HEK293 (cell line): ENCODE results near the gene ING5.

ENCODE experiments used
- CTCF ChIA-PET: fragments of 350-600 bp; formaldehyde crosslinking; extraction: SDS; loops from one replicate; lab custom pipeline; 2021; ENCODE audit warnings: antibody characterized with exemption; lab: Yijun Ruan, JAX
- POLR2A ChIA-PET: fragments of 300-600 bp; formaldehyde crosslinking; extraction: SDS; loops from one replicate; lab custom pipeline; 2020; ENCODE audit warnings: antibody characterized with exemption, inconsistent platforms; lab: Yijun Ruan, JAX
- H3K27ac ChIP-seq: fragments of 200-500 bp; sonication (Bioruptor generic); 2 replicates; pipeline ENCODE4 v1.5.1; 2014; ENCODE audit warnings: low read depth, low read length, control low read depth, inconsistent platforms; ENCODE audit errors: extremely low read depth
- H3K36me3 ChIP-seq, 2 experiments: fragments of 200-500 bp in 1 of 2; sonication (Bioruptor generic) in 1 of 2; 1 replicate in 1 of 2; 2 replicates in 1 of 2; pipeline ENCODE4 v1.5.1; 2014 to 2017; ENCODE audit warnings: inconsistent platforms in 2 of 2, low read length in 2 of 2; ENCODE audit not compliant: control insufficient read depth in 2 of 2, insufficient read depth in 1 of 2
- H3K4me1 ChIP-seq: fragments of 200-500 bp; sonication (Bioruptor generic); 2 replicates; pipeline ENCODE4 v1.5.1; 2014; ENCODE audit warnings: mild to moderate bottlenecking, low read length, inconsistent platforms; ENCODE audit not compliant: control insufficient read depth, insufficient read depth
- H3K4me3 ChIP-seq: 2 replicates; pipeline ENCODE4 v1.5.1; 2011; ENCODE audit warnings: low read depth, mild to moderate bottlenecking, control low read depth, low read length, moderate library complexity
- H3K9me3 ChIP-seq: fragments of 200-500 bp; sonication (Bioruptor generic); 2 replicates; pipeline ENCODE4 v1.5.1; 2014; ENCODE audit warnings: low read depth, low read length, inconsistent platforms; ENCODE audit not compliant: control insufficient read depth, insufficient read depth
- EGR2 ChIP-seq: fragments of 450-650 bp; formaldehyde crosslinking; IDR thresholded peaks from 2 replicates; pipeline ENCODE4 v1.5.1; 2016; ENCODE audit warnings: low read depth, missing biosample characterization, missing genetic modification characterization
- GFI1B ChIP-seq: fragments of 450-650 bp; formaldehyde crosslinking; IDR thresholded peaks from 2 replicates; pipeline ENCODE4 v1.5.1; 2016; ENCODE audit warnings: missing biosample characterization, missing genetic modification characterization
- OVOL3 ChIP-seq: fragments of 450-650 bp; formaldehyde crosslinking; IDR thresholded peaks from 2 replicates; pipeline ENCODE4 v1.5.1; 2016; ENCODE audit warnings: missing biosample characterization, missing genetic modification characterization
- YY1 ChIP-seq: fragments of 450-650 bp; formaldehyde crosslinking; IDR thresholded peaks from 2 replicates; pipeline ENCODE4 v1.5.1; 2018; ENCODE audit warnings: missing biosample characterization, missing genetic modification characterization
- ZFHX2 ChIP-seq: fragments of 450-650 bp; formaldehyde crosslinking; conservative IDR thresholded peaks from 2 replicates; pipeline ENCODE4 v1.5.1; 2016; ENCODE audit warnings: missing biosample characterization, missing genetic modification characterization
- ZIC2 ChIP-seq: fragments of 450-650 bp; formaldehyde crosslinking; IDR thresholded peaks from 2 replicates; pipeline ENCODE4 v1.5.1; 2016; ENCODE audit warnings: missing biosample characterization, missing genetic modification characterization
- ZNF133 ChIP-seq: fragments of 450-650 bp; formaldehyde crosslinking; IDR thresholded peaks from 2 replicates; pipeline ENCODE4 v1.5.1; 2016; ENCODE audit warnings: missing biosample characterization, missing genetic modification characterization
- ZNF239 ChIP-seq: fragments of 450-650 bp; formaldehyde crosslinking; IDR thresholded peaks from 2 replicates; pipeline ENCODE4 v1.5.1; 2016; ENCODE audit warnings: missing biosample characterization, missing genetic modification characterization
- ZNF335 ChIP-seq: fragments of 450-650 bp; formaldehyde crosslinking; conservative IDR thresholded peaks from 2 replicates; pipeline ENCODE4 v1.5.1; 2016; ENCODE audit warnings: missing biosample characterization, missing genetic modification characterization
- ZNF341 ChIP-seq: fragments of 450-650 bp; formaldehyde crosslinking; IDR thresholded peaks from 2 replicates; pipeline ENCODE4; 2016; ENCODE audit warnings: low read depth, missing biosample characterization, missing genetic modification characterization
- ZNF433 ChIP-seq: fragments of 450-650 bp; formaldehyde crosslinking; IDR thresholded peaks from 2 replicates; pipeline ENCODE4 v1.5.1; 2016; ENCODE audit warnings: missing biosample characterization, missing genetic modification characterization, low read depth
- ZNF514 ChIP-seq: fragments of 450-650 bp; formaldehyde crosslinking; IDR thresholded peaks from 2 replicates; pipeline ENCODE4 v1.5.1; 2016; ENCODE audit warnings: missing biosample characterization, missing genetic modification characterization
- ZNF561 ChIP-seq: fragments of 450-650 bp; IDR thresholded peaks from 2 replicates; pipeline ENCODE4 v1.5.1; 2018; ENCODE audit warnings: missing biosample characterization, missing genetic modification characterization, borderline replicate concordance
- ZNF585B ChIP-seq: fragments of 450-650 bp; formaldehyde crosslinking; IDR thresholded peaks from 2 replicates; pipeline ENCODE4 v1.5.1; 2016; ENCODE audit warnings: missing biosample characterization, missing genetic modification characterization
- ZNF776 ChIP-seq: fragments of 450-650 bp; formaldehyde crosslinking; IDR thresholded peaks from 2 replicates; pipeline ENCODE4 v1.5.0; 2017; ENCODE audit warnings: missing biosample characterization, missing genetic modification characterization, borderline replicate concordance
- ZSCAN30 ChIP-seq: fragments of 450-650 bp; IDR thresholded peaks from 2 replicates; pipeline ENCODE4 v1.5.1; 2018; ENCODE audit warnings: missing biosample characterization, mild to moderate bottlenecking, missing genetic modification characterization, moderate library complexity
- TF ChIP-seq, protein P1 (sequence below): fragments of 450-650 bp; formaldehyde crosslinking; IDR thresholded peaks from 2 replicates; pipeline ENCODE4 v1.5.1; 2016; ENCODE audit warnings: missing biosample characterization, missing genetic modification characterization

The ING5 gene

DNA sequence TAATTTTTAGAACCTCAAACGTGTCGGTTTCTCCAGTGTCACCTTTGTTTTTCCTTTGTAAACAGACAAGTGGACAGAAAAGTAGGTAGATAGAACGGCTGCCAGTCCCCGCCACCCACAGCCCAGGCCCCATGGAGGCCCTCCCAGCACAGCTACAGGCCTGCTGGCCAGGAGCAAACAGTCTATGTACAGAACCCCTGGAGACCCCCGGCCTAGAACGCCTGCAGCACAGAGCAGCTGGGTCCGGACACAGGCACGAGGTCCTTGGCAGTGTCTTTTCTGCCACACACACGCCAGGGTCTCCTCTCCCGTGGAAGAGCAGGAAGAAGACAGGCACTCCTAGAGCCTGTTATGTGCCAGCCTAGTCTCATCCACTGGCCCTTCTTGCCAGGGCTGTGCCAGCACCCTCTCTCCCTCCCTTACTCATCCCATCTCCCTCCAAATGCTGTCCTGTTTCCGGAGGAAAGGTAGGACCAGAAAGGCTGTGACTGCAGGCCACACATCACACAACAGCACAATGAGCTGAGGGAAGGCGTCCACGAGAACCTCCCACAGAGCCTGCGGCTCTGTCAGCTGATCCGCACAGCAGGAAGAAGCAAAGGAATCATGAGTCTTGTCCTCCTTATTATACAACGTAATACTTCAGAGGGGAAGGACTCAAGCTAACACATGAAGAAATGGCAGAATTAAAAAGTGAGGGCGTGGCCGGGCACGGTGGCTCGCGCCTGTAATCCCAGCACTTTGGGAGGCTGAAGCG lies 22.9 kb upstream of the ING5 start:
- CTCF ChIA-PET: interaction anchor here (0.6 to 0.7 kb wide), 2 partner anchors 14 to 162 kb away, joined by 3 to 4 read pairs; no protein-coding TSS in a partner anchor
- POLR2A ChIA-PET: interaction anchor here (0.8 to 2.2 kb wide), 4 partner anchors 8 to 189 kb away, joined by 3 to 9 read pairs (median 3); partner anchors contain the start of genes DTYMK and ING5

DNA sequence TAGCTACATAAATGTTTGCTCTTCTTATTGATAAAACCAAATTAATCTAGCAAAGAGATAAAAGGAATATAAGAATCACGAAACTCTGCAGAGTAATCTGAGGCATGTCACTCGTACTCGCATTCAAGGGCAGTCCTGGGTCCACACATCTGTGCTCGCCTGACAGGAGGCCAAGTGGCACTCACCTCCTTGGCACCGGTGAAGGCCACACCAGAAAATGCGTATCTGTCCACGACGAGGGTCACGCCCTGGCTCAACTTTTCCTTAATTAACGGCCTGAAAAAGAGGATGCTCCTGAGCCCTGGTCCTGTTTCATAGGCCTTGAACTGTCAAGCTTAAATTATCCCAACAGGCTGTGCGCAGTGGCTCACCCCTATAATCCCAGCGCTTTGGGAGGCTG lies 21.8 kb upstream of the ING5 start:
- CTCF ChIA-PET: interaction anchor here (0.5 to 0.9 kb wide), 2 partner anchors 18 to 199 kb away, joined by 3 to 6 read pairs; no protein-coding TSS in a partner anchor
- H3K36me3 ChIP-seq: peaks cover 42 to 100% of the 10 kb centered on the region in 2 experiments

More for the DNA sequence above, 22.9 kb upstream of the ING5 start:
- no peaks in the 10 kb centered on the region for H3K4me1 ChIP-seq
- H3K9me3 ChIP-seq: no peaks in the 10 kb centered on the region
- peaks cover 31 to 99% of the 10 kb centered on the region in 2 experiments for H3K36me3 ChIP-seq
- no peak overlapping the region for H3K4me3 ChIP-seq
- TF ChIP-seq ZNF133: no peak
- 0 out of 2 replicates have a peak, but pooled peaks have one; percentile 29 for TF ChIP-seq ZNF341 (tag by site-specific recombination)
- H3K27ac ChIP-seq: no peak overlapping the region

DNA sequence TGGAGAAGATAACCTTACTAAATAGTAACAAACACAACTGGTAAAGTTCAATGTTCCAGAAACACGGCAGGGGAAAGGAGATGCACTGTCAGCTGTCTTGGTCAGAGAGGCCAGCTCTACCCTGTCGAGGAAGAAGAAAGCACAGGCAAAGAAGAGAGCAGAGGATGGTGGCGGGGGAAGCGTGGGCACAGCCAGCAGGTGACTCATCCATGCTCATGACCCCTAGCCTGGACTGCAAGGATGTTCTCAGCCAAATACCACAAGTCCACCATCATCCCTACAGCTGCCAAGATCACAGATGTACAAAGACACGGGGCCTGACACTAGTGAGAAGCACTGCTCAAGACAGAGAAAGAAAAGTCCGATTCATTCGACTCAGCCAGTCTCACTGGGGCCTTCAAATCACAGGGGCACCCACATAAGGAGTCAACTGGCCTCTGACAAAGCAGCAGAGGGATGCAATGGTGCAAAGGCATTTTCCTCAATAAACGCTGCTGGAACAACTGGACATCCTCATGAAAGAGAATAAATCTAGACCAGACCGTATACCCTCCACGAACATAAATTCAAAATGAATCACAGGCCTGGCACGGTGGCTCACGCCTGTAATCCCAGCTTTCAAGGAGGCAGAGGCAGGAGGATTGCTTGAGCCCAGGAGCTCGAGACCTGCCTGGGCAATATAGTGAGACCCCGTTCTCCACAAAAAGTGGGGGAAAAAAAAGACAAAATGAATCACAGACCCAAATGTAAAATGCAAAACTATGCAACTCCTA lies 20.8 kb upstream of the ING5 start:
- Histone ChIP-seq H3K4me3 (no peak overlapping the region), H3K27ac (no peak overlapping the region), H3K4me1 (no peaks in the 10 kb centered on the region), H3K36me3 (peaks cover 47 to 96% of the 10 kb centered on the region in 2 experiments), H3K9me3 (no peaks in the 10 kb centered on the region)
- CTCF ChIA-PET: no interaction called here
- TF ChIP-seq ZNF776 (tag by site-specific recombination) (no peak), ZNF585B (tag by site-specific recombination) (no peak), ZFHX2 (tag by site-specific recombination) (peak; percentile 27; the same call in 1 of the 2 replicates)
- POLR2A ChIA-PET: interaction anchor here (0.6 to 1.3 kb wide), 3 partner anchors 176 to 577 kb away, joined by 3 to 4 read pairs (median 3); no protein-coding TSS in a partner anchor

More for the DNA sequence above, 21.8 kb upstream of the ING5 start:
- TF ChIP-seq, protein P1, sequence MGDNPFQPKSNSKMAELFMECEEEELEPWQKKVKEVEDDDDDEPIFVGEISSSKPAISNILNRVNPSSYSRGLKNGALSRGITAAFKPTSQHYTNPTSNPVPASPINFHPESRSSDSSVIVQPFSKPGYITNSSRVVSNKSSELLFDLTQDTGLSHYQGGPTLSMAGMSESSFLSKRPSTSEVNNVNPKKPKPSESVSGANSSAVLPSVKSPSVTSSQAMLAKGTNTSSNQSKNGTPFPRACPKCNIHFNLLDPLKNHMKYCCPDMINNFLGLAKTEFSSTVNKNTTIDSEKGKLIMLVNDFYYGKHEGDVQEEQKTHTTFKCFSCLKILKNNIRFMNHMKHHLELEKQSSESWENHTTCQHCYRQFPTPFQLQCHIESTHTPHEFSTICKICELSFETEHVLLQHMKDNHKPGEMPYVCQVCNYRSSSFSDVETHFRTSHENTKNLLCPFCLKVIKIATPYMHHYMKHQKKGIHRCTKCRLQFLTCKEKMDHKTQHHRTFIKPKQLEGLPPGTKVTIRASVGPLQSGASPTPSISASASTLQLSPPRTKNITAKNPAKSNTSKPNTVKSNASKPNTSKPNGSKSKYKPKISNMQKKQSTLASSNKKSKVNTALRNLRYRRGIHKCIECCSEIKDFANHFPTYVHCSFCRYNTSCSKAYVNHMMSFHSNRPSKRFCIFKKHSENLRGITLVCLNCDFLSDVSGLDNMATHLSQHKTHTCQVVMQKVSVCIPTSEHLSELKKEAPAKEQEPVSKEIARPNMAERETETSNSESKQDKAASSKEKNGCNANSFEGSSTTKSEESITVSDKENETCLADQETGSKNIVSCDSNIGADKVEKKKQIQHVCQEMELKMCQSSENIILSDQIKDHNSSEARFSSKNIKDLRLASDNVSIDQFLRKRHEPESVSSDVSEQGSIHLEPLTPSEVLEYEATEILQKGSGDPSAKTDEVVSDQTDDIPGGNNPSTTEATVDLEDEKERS: no peak
- no peak for TF ChIP-seq ZNF514 (tag by site-specific recombination)
- TF ChIP-seq EGR2 (tag by site-specific recombination): no peak
- TF ChIP-seq ZSCAN30 (tag by site-specific recombination): no peak
- no peak for TF ChIP-seq YY1 (tag by site-specific recombination)
- no peak for TF ChIP-seq OVOL3 (tag by site-specific recombination)
- TF ChIP-seq ZNF433 (tag by site-specific recombination): no peak
- no peak for TF ChIP-seq GFI1B (tag by site-specific recombination)
- no peak for TF ChIP-seq ZNF335 (tag by site-specific recombination)
- no peak for TF ChIP-seq ZIC2 (tag by site-specific recombination)
- no peak for TF ChIP-seq ZNF561 (tag by site-specific recombination)
- TF ChIP-seq ZNF239: no peak
- no peak overlapping the region for H3K4me3 ChIP-seq
- no peaks in the 10 kb centered on the region for H3K9me3 ChIP-seq
- no peak overlapping the region for H3K27ac ChIP-seq
- no peaks in the 10 kb centered on the region for H3K4me1 ChIP-seq
- POLR2A ChIA-PET: interaction anchor here (0.6 to 1.3 kb wide), 5 partner anchors 9 to 188 kb away, joined by 3 to 5 read pairs (median 3); no protein-coding TSS in a partner anchor
